ENCODE measurements around the gene RAB7A.

GRCh38 chr3:128794770-128795649 lies 69.0 kb downstream of the RAB7A start:
- peak; percentile 71 to 85 (median 82) for TF ChIP-seq CTCF (optimal IDR thresholded peaks at IDR 0.05 in 1 of 3, IDR thresholded peaks at IDR 0.05 in 1 of 3, conservative IDR thresholded peaks at IDR 0.05 in 1 of 3; ENCODE audit: extremely low read depth in 1 of 3, insufficient read depth in 2 of 3, low read length in 3 of 3)
- TF ChIP-seq EZH2 (IDR thresholded peaks at IDR 0.05; ENCODE audit: low read length), result no peak
